Activated CD8-positive, alpha-beta memory T cell treated with anti-CD3 and anti-CD28 coated beads for 24 hours (primary cell): Measurements from ENCODE around the gene ACTBL2.
"Not testable (repeated sequence)": the region's sequence is repeated elsewhere in the genome, so short reads cannot be mapped to it uniquely, and the experiment has no call there.

Source experiments
- DNase-seq: peaks from one replicate; pipeline ENCODE4 v3.0.0-alpha.2; 2020

The ACTBL2 gene

GRCh38 chr5:57494104-57495098, 11.8 kb upstream of the ACTBL2 start:
- peak; percentile 59 for DNase-seq

- no peak for DNase-seq
Measured at GRCh38 chr5:57493034-57493433, 10.4 kb upstream of the ACTBL2 start.

GRCh38 chr5:57492632-57493031, 10.0 kb upstream of the ACTBL2 start:
- DNase-seq, result no peak

- no peak for DNase-seq
Measured at GRCh38 chr5:57491369-57491965, 8.9 kb upstream of the ACTBL2 start.

GRCh38 chr5:57488215-57488955, 5.8 kb upstream of the ACTBL2 start:
- DNase-seq, result no peak

- no peak for DNase-seq
Measured at GRCh38 chr5:57486027-57486602, 3.5 kb upstream of the ACTBL2 start.

GRCh38 chr5:57478826-57479225, 3.8 kb downstream of the ACTBL2 start:
- DNase-seq, result no peak

- DNase-seq, result no peak
Measured at GRCh38 chr5:57476601-57477056, 6.0 kb downstream of the ACTBL2 start.

- DNase-seq, result no peak
Measured at GRCh38 chr5:57470339-57470738, 12.3 kb downstream of the ACTBL2 start.

- no peak for DNase-seq
Measured at GRCh38 chr5:57468481-57469163, 14.0 kb downstream of the ACTBL2 start.

GRCh38 chr5:57466544-57466943, 16.1 kb downstream of the ACTBL2 start:
- DNase-seq, result no peak

GRCh38 chr5:57460056-57460455, 22.6 kb downstream of the ACTBL2 start:
- DNase-seq, result not testable (repeated sequence)

GRCh38 chr5:57458443-57458842, 24.2 kb downstream of the ACTBL2 start:
- DNase-seq, result no peak

- no peak for DNase-seq
Measured at GRCh38 chr5:57456531-57457135, 26.0 kb downstream of the ACTBL2 start.

GRCh38 chr5:57455511-57456455, 26.8 kb downstream of the ACTBL2 start:
- DNase-seq, result no peak

- DNase-seq, result no peak
Measured at GRCh38 chr5:57454896-57455295, 27.7 kb downstream of the ACTBL2 start.

- DNase-seq, result no peak
Measured at GRCh38 chr5:57453728-57454127, 28.9 kb downstream of the ACTBL2 start.

- no peak for DNase-seq
Measured at GRCh38 chr5:57452885-57453284, 29.7 kb downstream of the ACTBL2 start.

- no peak for DNase-seq
Measured at GRCh38 chr5:57450991-57451876, 31.4 kb downstream of the ACTBL2 start.

GRCh38 chr5:57448751-57449150, 33.9 kb downstream of the ACTBL2 start:
- no peak for DNase-seq
